Subcutaneous adipose tissue (tissue), 4 donors: ENCODE measurements around the gene ZFP57. TPM values are rescaled to one million over a fixed set of nuclear protein-coding genes. Genes with fewer than 3 reads are reported as not detected.

ENCODE experiments used
- CTCF ChIP-seq: fragments of 450-650 bp; IDR thresholded peaks from one replicate; pipeline ENCODE4 v1.5.1; 2016; ENCODE audit warnings: low read depth, mild to moderate bottlenecking, control low read depth, antibody characterized with exemption, moderate library complexity
- total RNA-seq, 4 donors: library from RNA; depleted of rRNA; stranded (reverse); fragments of >200 nt; gene quantifications; one replicate each; pipeline ENCODE4 v1.1.0, GENCODE V29; 2016

Gene ZFP57
- 1 to 10 TPM in 1 of 4 donors, not detected in 3; 1.0 TPM for total RNA-seq

GRCh38 chr6:29680904-29681303 lies at the start of gene ZFP57:
ZFP57 (minus strand) TSS chr6:29681152; CDS start chr6:29677003, 4,149 bp downstream.
- TF ChIP-seq CTCF, result no peak

- TF ChIP-seq CTCF, result no peak
These were observed 49.7 kb upstream of the ZFP57 start for GRCh38 chr6:29730575-29731126.

- TF ChIP-seq CTCF, result no peak
These were observed 48.9 kb upstream of the ZFP57 start for GRCh38 chr6:29729774-29730328.

GRCh38 chr6:29728875-29729270 lies 47.9 kb upstream of the ZFP57 start:
- no peak for TF ChIP-seq CTCF

GRCh38 chr6:29728173-29728874 lies 47.4 kb upstream of the ZFP57 start:
- TF ChIP-seq CTCF, result no peak

- TF ChIP-seq CTCF, result no peak
These were observed 46.7 kb upstream of the ZFP57 start for GRCh38 chr6:29727637-29728036.

- TF ChIP-seq CTCF, result no peak
These were observed 45.7 kb upstream of the ZFP57 start for GRCh38 chr6:29726571-29727194.
